GM15510 (cell line): Measurements from ENCODE around the gene TJAP1.

Source experiments
- POLR2A ChIP-seq: IDR thresholded peaks from 3 replicates; pipeline ENCODE4 v1.6.1; 2011; ENCODE audit warnings: borderline replicate concordance; ENCODE audit not compliant: insufficient read length; ENCODE audit errors: extremely low read depth

The TJAP1 gene

GRCh38 chr6:43517505-43518357 lies 40.4 kb downstream of the TJAP1 start:
- TF ChIP-seq POLR2A = no peak

DNA sequence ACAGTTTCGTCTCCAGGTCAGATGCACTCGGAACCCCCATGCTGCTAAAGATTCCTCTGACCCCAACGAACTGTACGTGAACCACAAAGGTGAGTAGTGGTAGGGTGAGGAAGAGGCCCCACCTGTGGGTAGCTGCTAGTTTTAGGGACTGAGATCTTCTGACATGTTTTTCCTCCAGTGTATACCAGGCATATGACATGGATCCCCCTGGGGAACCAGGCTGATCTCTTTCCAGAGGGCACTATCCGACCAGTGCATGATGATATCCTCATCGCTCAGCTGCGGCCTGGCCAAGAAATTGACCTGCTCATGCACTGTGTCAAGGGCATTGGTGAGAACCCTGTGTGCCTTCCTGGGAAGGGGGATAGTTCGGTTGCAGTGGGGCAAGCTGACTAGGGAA lies 42.7 kb downstream of the TJAP1 start:
- no peak for TF ChIP-seq POLR2A

DNA sequence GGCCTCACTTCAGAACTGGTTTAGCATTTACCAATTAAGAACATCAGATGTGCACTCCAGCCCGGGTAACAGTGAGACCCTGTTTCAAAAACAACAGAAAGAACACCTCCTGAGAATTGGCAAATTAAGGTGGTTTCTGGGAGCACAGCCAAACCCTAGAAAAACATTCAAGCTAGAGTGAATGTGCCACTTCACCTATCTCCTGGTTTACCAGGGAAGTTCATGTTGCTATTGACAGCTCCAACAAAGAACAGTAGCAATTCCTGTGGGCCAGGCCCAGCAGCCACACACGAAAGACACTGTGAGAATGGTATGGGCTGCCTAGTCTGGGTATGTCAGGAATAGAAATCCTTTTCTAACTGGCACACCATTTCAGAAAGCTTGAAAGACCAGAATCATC lies 44.5 kb downstream of the TJAP1 start:
- no peak for TF ChIP-seq POLR2A

DNA sequence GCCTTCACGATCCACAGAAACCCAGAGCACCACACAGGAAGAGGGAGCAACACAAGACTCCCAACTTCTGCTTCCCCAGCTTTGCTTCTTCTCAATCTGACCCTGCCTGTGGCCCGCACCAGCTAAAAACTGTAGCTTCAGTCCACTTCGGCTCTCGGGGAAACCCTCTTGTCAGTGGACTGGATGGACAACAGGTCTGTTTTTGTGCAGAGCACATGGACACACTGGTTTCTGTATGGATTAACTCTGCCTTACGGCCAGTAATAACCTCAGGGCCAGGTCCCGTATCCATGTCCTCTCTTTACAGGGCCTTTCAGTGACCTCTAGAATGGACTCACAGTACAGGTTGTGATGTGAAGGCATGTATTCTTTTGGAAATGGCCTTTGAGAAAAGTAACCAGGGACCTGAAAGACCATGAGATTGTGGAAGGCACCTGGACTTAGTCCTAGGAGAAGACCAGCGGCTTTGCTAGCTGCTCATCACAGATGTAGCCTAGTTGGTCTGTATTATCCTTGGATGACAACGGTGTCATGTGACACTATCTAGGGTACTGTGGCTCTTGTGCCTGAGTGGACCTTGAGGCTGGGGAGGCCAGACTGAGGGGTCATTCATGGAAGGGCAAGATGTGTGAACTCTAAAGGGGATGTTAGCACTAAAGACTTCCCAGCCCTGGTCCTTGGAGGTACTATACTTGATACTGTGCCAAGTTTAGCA lies 45.3 kb downstream of the TJAP1 start:
- no peak for TF ChIP-seq POLR2A

- no peak for TF ChIP-seq POLR2A
Measured at GRCh38 chr6:43523284-43523683, 45.9 kb downstream of the TJAP1 start.

- no peak for TF ChIP-seq POLR2A
Measured at GRCh38 chr6:43524483-43524961, 47.2 kb downstream of the TJAP1 start.

DNA sequence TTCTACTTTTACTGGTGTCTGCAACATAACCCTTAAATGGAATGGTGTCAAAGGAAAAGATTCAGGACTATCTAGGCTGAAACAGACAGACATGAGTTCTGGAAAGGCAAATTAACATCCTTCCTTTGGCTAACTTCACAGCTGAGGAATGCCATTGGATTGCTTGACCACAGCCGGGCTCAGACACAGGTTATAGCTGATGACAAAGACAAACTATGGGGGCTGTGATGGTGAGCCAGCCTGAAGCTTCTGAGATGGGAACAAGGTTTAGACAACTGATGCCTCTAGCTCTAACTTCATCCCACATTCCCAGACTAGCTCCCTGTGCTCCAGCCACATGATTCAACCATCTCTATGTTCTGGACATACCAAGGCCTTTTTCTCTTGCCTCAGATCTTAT lies 54.8 kb downstream of the TJAP1 start:
- no peak for TF ChIP-seq POLR2A

DNA sequence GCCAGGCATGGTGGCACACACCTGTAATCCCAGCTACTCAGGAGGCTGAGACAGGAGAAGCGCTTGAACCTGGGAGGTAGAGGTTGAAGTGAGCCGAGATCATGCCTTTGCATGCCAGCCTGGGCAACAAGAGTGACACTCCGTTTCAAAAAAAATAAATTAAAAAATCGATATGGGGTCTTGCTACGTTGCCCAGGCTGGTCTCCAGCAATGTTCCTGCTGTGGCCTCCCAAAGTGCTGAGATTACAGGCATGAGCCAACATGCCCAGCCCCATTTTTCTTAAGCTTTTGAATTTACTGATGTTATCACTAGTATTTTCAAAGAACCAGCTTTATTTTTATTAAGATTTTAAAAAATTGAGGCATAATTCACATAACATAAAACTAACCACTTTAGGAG lies 63.1 kb downstream of the TJAP1 start:
- no peak for TF ChIP-seq POLR2A

DNA sequence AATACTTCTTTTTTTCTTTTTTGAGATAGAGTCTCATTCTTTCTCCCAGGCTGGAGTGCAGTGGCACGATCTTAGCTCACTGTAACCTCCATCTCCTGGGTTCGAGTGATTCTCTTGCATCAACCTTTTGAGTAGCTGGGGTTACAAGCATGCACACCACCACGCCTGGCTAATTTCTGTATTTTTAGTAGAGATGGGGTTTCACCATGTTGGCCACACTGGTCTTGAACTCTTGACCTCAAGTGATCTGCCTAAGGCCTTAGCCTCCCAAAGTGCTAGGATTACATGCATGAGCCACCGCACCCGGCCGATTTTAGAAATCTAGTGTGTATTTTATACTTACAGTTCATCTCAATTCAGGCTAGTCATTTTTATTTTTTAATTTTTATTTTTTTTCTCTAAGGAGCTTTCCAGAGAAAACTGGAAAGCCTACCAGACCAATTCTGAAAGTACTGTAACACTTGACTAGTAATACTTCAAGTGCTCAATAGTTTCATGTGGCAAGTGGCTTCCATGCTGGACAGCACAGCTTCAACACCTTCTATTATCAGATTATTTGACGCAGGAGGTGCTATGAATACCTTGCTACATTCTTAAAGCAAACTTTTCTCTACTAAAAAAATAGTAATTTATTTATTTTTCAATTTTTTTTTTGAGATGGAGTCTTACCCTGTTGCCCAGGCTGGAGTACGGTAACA lies 64.6 kb downstream of the TJAP1 start:
- TF ChIP-seq POLR2A = no peak

DNA sequence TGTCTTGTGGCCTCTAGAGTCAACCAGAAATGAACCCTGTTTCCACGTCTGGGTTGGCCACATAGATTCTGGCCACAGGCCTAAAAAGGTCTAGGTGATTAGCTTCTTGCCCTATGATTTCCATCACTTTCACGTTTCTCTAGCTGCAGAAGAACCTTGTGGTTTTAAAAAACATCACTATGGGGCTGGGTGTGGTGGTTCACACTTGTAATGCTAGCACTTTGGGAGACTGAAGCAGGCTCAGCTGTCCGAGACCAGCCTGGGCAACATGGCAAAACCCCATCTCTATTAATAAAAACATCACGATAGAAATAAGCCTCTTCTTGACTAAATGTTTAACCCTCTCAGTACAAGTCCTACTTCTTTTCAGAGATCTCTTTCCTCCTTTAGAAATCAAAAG lies 67.1 kb downstream of the TJAP1 start:
- no peak for TF ChIP-seq POLR2A

GRCh38 chr6:43547222-43547621 lies 69.9 kb downstream of the TJAP1 start:
- no peak for TF ChIP-seq POLR2A
